Stimulated activated CD4-positive, alpha-beta T cell treated with anti-CD3 and anti-CD28 coated beads, Interleukin-1b, Interleukin-23, amount 100 ng/mL, for 48 hours (primary cell): ENCODE data around the gene BIRC2.
A peak's percentile ranks its signal among the peaks of the same experiment; 100 is the strongest.

Experiments used
- DNase-seq: peaks from one replicate; pipeline ENCODE4 v3.0.0-alpha.2; 2020

Gene BIRC2

GRCh38 chr11:102377891-102378290 lies 30.9 kb downstream of the BIRC2 start:
- no peak for DNase-seq

DNA sequence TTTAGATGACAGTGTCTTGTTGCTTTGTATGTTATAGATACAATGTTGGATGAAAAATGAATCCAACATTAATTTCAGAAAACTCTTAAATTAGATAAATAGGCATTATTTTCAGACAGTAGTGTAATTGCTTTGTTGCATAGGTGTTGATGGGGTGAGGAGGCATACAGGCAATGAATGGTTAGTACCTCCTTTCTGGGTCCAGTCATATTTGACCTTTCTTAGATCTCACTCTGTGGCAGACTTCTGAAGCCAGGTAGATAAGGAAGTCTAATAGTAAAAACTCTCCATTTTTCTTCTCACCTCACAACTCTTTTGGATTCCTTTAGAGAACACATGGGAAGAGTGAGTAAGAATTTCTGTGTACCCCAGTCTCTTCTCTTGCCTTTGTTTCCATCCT lies 31.8 kb downstream of the BIRC2 start:
- DNase-seq, result no peak

GRCh38 chr11:102382384-102382783 lies 35.4 kb downstream of the BIRC2 start:
- DNase-seq, result no peak

GRCh38 chr11:102383839-102384238 lies 36.8 kb downstream of the BIRC2 start:
- DNase-seq, result no peak

DNA sequence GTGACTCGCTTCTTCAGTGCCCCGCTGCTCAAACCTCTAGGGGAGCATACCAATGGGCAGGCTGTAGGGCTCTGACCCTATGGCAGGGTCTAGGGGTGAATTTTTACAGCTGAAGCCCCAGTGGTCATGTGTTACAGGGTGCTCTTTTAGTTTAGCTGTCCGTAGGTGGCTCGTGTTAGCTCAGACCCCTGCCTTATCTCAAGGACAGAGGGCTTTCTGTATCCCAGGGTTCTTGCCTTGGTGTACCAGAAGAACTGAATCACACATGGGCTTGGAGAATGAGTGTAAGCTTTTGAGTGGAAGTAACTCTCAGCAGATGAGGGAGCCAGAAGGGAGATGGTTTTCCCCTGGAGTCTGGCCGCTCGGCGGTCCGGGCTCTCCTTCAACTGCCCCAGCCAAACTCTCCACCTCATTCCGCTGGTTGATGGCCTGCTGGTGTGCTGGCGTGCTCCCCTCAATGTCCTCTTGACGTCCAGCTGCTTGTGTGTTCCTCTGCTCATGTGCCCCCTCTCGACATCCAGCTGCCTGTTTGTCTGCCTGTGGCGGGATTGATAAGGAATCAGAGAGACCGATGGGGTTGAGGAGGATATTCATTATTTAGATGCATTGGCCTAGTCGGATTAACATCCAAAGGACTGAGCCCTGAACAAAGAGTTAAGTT lies 37.5 kb downstream of the BIRC2 start:
- DNase-seq, result no peak

GRCh38 chr11:102385085-102386007 lies 38.3 kb downstream of the BIRC2 start:
- no peak for DNase-seq

DNA sequence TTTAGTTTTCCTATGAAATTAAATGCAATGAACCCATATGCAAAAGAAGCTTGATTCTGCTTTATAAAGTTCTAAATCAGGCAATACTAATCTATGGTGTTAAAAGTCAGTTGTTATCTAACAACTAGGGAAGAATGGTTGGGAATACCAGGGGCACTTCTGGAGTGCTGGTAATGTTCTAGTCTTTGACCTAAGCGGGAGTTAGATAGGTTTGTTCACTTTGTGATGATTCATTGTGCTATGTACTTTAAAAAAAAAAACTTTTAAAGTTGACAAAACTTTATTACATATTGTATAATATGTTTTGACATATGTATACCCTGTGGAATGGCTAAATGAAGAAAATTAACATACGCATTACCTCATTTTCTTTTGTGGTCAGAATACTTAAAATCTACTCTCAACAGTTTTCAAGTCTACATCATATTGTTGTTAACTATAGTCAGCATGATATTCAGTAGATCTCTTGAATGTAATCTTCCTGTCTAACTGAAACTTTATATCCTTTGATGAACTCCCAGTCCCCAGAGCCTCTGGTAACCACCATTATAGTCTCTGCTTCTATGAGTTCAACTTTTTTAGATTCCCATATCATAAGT lies 39.2 kb downstream of the BIRC2 start:
- DNase-seq, result no peak

GRCh38 chr11:102387043-102387781 lies 40.2 kb downstream of the BIRC2 start:
- DNase-seq, result no peak

DNA sequence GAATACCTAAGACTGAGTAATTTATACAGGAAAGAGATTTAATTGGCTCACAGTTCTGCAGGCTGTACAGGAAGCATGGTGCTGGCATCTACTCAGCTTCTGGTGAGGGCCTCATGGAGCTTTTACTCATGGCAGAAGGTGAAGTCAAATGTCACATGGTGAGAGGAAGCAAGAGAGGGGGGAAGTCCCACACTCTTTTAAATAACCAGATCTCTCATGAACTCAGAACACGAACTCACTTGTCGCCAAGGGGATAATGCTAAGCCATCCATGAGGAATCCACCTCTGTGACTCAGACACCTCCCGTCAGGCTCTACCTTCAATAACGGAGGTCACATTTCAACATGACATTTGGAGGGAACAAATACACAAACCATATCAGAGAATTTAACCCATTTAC lies 42.2 kb downstream of the BIRC2 start:
- DNase-seq, result no peak

DNA sequence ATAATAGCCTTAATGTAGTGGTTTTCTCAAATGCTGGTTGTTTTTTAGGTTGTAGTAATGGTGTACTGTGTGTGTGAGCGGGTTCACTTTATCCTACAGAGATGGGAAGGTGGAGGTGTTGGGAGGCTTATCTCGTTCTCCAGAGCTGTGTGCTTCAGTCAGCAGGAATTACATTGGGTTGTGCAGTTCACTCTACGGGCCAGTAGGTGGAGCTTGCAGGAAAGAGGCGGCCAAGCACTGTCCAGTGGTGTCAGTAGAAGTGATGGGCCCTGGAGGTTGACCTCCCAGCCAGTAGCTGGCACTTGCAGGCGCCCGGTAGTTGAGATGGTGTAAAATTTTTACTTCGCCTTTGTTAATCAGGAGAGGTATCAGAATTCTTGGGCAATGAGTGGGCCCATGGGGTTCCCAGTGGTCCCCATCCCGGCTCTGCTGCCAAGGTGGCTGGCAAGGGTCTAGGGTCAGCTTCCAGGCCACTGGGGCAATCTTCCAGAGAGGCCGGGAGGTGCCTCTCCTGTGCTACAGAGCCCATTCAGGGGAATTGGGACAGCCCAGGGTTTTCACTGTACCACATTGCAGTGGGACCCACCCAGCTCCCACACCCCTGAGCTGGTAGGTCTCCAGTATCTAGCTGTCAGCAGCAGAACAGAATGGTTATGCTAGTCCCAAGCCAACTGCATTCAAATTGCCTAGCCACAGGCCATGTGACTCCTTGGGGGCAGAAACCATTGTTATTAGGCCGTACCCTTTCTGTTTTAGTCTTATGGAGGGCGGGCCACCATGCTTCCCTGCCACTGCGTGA lies 43.9 kb downstream of the BIRC2 start:
- peak; percentile 56 for DNase-seq

- no peak for DNase-seq
Observed at GRCh38 chr11:102391549-102392237, 44.7 kb downstream of the BIRC2 start.

DNA sequence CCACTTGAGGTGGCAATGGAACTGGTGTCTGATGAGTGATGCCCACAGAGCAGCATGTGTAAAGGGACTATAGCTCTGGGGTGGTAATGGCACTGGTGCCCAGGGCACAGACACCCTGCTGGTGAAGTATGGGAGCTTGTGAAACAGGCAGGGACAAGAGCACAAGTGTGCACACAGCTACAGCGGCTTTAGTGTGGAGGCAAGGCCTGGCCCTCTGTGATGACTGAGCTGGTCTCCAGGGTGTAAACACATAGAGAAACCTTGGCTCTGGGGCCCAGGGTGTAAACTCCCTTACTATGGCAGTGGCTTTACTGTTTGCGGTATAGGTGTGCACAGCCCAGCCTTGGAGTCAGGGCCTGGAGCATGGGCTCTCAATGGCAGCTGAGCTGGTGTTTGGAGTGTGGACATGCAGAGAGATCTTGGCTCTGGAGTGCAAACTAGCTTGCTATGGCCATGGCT lies 46.3 kb downstream of the BIRC2 start:
- no peak for DNase-seq

DNA sequence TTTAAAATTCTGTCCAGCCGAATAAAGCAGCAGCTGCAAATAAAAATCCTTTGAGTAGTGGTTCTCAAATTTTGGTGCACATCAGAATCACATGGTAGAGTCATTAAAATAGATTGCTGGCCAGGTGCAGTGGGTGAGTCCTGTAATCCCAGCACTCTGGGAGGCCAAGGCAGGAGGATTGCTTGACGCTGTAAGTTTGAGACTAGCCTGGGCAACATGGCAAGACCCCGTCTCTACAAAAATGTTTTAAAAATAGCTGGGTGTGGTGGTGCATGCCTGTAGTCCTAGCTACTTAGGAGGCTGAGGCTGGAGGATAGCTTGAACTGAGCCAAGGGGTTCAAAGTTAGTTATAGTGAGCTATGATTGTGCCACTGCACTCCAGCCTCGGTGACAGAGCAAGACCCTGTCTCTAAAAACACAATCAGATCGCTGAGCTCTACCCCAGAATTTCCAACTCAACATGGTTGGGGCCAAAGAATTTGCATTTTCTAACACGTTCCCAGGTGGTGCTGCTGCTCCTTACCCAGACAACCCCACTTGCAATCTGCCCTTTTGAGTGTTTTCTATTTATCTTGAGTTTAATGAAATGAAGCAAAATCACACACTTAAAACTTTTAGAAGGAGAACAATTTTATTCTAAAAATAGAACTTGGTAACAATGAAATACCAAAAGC lies 48.8 kb downstream of the BIRC2 start:
- no peak for DNase-seq

DNA sequence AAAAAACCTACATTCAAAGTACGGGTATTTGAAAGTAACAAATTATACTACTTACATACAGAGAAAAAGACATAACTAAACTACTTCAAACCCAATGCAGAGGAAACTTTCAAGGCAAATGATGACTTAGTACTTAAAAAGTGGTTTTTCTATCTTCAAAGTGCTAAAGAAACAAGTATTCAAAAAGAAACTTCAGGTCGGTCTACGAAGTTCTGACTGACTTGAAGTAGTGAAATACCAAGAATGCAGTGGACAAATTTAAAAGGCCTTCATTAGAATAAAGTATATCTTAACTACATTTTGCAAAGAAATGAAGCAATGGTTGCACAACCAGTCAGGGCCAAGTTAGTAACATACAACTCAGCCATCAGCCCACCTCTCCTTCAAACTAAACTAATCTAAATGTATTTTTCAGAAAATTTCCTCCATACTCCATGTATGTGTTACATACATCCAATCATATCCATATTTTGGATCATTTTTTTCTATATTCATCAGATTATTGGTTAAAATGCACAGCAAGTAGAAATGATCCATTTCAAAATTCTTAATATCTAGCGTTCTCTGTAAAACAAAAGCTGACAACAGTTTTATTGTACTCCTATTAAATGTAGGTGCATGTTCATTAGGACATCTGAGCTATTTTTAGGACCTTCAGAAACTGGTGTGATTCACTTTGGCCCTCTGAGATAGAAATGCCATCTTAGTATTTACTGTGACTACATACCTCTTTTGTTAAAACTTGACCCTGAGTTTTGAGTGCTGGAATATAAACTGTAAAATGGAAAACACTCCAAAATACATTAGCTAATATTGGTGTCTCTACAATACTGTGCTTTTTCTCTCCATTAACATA lies 49.9 kb downstream of the BIRC2 start:
- DNase-seq, result no peak

- no peak for DNase-seq
Observed at GRCh38 chr11:102398297-102398696, 51.3 kb downstream of the BIRC2 start.

GRCh38 chr11:102399189-102399588 lies 52.2 kb downstream of the BIRC2 start:
- no peak for DNase-seq

DNA sequence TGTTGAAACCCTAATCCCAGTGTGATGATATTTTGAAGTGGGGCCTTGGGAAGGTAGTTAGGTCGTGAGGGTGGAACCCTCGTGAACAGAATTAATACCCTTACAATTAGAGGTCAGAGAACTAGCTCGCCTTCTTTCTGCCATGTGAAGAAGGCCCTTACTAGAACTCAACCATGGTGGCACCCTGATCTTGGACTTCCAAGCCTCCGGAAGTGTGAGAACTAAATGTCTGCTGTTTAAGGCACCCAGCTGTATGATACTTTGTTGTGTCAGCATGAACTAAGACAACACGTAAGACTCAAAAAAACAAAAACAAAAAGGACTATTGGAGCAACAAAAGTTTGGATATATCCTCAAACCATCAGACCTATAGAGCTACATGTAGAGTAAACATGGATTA lies 53.6 kb downstream of the BIRC2 start:
- DNase-seq, result no peak

- DNase-seq, result no peak
Observed at GRCh38 chr11:102401905-102402304, 54.9 kb downstream of the BIRC2 start.

- no peak for DNase-seq
Observed at GRCh38 chr11:102402548-102402947, 55.5 kb downstream of the BIRC2 start.

- no peak for DNase-seq
Observed at GRCh38 chr11:102405501-102405900, 58.5 kb downstream of the BIRC2 start.
